HFFc6 (cell line): ENCODE measurements around the gene SLC22A31. TPM values are rescaled to one million over a fixed set of nuclear protein-coding genes. Genes with fewer than 3 reads are reported as not detected.

Experiments
- DNase-seq: peaks from one replicate; pipeline ENCODE4 v3.0.0-alpha.2; 2018
- H3K27ac Mint-ChIP-seq: 2 replicates; pipeline ENCODE4 v1.8.0; 2020; ENCODE audit warnings: mild to moderate bottlenecking, mixed read lengths
- H3K27me3 Mint-ChIP-seq: 2 replicates; pipeline ENCODE4 v1.8.0; 2021; ENCODE audit warnings: mild to moderate bottlenecking, moderate library complexity, mixed read lengths; ENCODE audit not compliant: insufficient read depth
- H3K36me3 Mint-ChIP-seq: 2 replicates; pipeline ENCODE4 v1.8.0; 2021; ENCODE audit warnings: low read depth, mixed read lengths
- H3K4me1 Mint-ChIP-seq: 2 replicates; pipeline ENCODE4 v1.8.0; 2020; ENCODE audit warnings: low read depth, mixed read lengths
- H3K4me3 Mint-ChIP-seq: 2 replicates; pipeline ENCODE4 v1.8.0; 2020; ENCODE audit warnings: mild to moderate bottlenecking, moderate library complexity, mixed read lengths
- H3K9me3 Mint-ChIP-seq: 2 replicates; pipeline ENCODE4 v1.8.0; 2020; ENCODE audit warnings: mild to moderate bottlenecking, mixed read lengths
- total RNA-seq, 6 experiments: library from RNA; stranded (reverse); fragmentation: NEBNext Ultra II Directional; extraction: Animal tissue kit (Norgen Biotek cat#: 25700); gene quantifications; 2 replicates in 1 of 6; 3 replicates in 5 of 6; pipeline ENCODE4 v1.2.3, GENCODE V29; 2021
- TF ChIP-seq, protein P1 (sequence below): fragments of 200-600 bp; sonication (generic); IDR thresholded peaks from 2 replicates; pipeline ENCODE4 v1.5.0; 2021; ENCODE audit warnings: antibody characterized with exemption, mild to moderate bottlenecking

SLC22A31 gene
- total RNA-seq, 6 experiments from 2014 or later: not detected

DNA sequence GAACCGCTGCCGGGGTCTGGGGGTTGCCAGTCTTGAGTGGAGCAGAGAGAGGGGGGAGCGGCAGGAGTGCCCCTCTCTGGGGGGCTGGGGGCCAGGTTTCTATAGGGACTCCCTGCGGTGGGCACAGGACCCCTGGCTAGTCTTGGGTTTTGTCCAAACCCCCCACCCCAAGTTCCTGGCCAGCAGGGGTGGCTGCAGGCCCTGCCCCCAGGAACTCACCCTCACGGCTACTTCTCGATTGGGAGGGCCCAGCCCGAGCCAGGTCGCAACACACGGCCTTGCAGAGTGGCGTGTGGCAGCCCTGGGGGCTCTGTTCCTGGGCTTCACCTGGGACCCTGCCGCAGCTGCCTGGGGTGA is 28.2 kb downstream of the SLC22A31 start:
- H3K4me3 Mint-ChIP-seq: no peak overlapping the region
- no peaks in the 10 kb centered on the region; the same call in 1 of the 2 replicates for H3K27me3 Mint-ChIP-seq
- DNase-seq: no peak
- H3K4me1 Mint-ChIP-seq: peaks cover 5% of the 10 kb centered on the region
- H3K27ac Mint-ChIP-seq: no peak overlapping the region
- TF ChIP-seq, protein P1, sequence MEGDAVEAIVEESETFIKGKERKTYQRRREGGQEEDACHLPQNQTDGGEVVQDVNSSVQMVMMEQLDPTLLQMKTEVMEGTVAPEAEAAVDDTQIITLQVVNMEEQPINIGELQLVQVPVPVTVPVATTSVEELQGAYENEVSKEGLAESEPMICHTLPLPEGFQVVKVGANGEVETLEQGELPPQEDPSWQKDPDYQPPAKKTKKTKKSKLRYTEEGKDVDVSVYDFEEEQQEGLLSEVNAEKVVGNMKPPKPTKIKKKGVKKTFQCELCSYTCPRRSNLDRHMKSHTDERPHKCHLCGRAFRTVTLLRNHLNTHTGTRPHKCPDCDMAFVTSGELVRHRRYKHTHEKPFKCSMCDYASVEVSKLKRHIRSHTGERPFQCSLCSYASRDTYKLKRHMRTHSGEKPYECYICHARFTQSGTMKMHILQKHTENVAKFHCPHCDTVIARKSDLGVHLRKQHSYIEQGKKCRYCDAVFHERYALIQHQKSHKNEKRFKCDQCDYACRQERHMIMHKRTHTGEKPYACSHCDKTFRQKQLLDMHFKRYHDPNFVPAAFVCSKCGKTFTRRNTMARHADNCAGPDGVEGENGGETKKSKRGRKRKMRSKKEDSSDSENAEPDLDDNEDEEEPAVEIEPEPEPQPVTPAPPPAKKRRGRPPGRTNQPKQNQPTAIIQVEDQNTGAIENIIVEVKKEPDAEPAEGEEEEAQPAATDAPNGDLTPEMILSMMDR: no peak
- H3K9me3 Mint-ChIP-seq: no peaks in the 10 kb centered on the region
- no peaks in the 10 kb centered on the region for H3K36me3 Mint-ChIP-seq

DNA sequence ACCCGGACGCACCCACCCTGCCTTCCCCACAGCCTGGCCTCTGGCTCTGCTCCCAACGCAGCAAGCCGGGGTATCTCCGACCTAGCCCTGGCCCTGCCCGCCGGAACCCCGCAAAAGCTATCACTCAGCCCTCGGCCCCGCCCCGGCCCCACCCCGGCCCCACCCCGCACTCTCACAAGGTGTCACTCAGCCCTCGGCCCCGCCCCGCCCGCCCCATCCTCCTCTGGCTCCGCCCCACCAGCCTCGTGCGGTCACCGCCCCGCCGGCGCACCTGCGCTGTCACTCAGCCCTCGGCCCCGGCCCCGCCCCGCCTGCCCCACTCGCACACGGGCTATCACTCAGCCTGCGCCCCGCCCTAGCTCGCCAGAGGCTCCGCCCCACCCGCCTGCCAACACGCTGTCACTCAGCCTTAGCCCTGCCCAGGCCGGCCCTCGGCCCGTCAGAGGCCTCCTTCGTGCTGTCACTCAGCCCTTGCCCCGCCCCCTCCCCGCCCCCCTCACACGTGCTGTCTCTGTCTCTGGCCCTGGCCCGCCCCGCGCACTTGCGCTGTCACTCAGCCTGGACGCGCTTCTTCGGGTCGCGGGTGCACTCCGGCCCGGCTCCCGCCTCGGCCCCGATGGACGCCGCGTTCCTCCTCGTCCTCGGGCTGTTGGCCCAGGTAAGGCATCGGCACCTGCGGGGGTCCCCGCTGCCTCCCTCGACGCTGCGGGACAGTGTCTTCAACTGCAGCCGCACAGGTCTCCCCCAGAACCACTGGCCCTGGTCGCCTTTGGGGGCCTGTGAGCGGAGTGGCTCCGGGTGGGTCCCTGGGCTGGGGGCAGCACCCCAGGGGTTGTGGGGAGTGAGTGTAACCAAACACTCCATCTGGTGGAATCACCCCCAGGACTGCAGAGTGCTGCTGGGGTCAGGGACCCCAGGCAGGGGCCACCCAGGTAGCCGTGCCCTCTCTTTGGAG is 28.8 kb downstream of the SLC22A31 start, which contains the start of gene CDH15:
Gene CDH15 (plus strand): TSS at position 533 of the 955 bp plus-strand sequence. CDS start 84 bp downstream, at position 617.
- peaks cover 5% of the 10 kb centered on the region for H3K4me1 Mint-ChIP-seq
- no peaks in the 10 kb centered on the region; the same call in 1 of the 2 replicates for H3K27me3 Mint-ChIP-seq
- H3K4me3 Mint-ChIP-seq: peak within 1 kb of the TSS; percentile 35; the same call in 1 of the 2 replicates
- no peaks in the 10 kb centered on the region for H3K36me3 Mint-ChIP-seq
- DNase-seq: peak; percentile 55
- no peaks in the 10 kb centered on the region for H3K9me3 Mint-ChIP-seq
- no peak within 1 kb of the TSS for H3K27ac Mint-ChIP-seq
- TF ChIP-seq, protein P1: no peak

DNA sequence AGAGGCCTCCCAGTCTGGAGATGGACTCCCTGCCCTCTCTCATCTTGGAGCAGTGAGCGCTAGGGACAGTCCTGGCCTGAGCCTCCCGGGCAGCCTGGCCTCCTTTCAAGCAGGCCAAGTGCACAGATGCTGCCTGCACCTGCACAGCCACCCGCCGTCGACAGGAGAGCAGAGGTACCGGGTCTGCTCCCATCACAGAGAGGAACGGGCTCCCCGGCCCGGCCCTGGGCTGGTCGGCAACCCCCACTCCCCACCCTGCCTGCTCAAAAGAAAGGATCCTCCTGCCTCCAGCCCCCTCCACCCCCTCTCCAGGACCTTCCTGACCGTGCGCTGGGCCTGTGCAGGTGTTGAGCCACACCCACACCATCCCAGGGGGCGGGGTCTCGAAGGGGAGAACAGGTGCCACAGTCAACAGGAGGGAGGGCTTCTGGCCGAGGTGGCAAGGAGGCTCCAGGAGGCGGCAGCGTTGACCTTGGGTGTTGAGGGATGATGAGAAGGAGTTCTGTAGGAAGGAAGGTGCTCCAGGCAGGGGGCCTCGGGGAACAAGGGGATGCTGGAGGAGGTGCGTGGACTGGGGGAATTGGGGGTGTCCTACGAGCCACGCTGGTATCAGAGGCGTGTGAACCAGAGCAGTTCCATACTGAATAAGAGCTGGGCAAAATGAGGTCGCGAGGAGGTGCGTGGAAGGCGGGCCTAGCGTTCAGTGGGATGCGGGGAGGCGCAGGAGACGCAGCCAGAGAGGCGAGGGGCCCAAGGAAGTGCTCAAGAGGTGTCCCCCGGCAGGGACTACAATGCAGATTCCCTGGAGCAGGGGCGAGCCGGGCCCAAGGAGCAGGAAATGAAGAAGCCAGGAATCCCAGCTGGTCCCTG is 29.8 kb downstream of the SLC22A31 start:
- H3K36me3 Mint-ChIP-seq: no peaks in the 10 kb centered on the region
- H3K27me3 Mint-ChIP-seq: peaks cover 2% of the 10 kb centered on the region; the same call in 1 of the 2 replicates
- H3K27ac Mint-ChIP-seq: no peak overlapping the region
- H3K4me3 Mint-ChIP-seq: peak overlapping the region; percentile 35; the same call in 1 of the 2 replicates
- H3K4me1 Mint-ChIP-seq: peaks cover 5% of the 10 kb centered on the region
- no peak for DNase-seq
- H3K9me3 Mint-ChIP-seq: no peaks in the 10 kb centered on the region
- TF ChIP-seq, protein P1: no peak

DNA sequence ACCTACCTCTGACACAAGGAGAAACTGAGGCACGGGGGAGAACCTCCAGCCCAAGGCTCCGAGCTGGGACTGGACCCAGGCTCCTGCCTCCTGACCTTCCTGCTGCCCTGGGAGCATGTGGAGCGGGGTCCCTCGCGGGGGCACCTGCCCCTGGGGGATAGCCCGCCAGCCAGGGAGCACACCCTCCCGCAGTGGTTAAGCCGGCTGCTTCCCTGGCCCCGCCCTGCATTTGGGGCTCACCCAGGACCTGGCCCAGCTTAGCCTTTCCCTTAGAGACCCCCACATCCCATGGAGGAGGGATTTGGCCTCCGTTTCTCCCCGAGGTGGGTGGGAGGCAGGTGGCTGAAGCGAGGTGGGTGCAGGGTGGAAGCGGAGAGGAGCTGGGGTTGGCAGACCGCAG is 30.6 kb downstream of the SLC22A31 start:
- no peak overlapping the region for H3K4me3 Mint-ChIP-seq
- peaks cover 3% of the 10 kb centered on the region for H3K27me3 Mint-ChIP-seq
- H3K36me3 Mint-ChIP-seq: no peaks in the 10 kb centered on the region
- no peaks in the 10 kb centered on the region for H3K9me3 Mint-ChIP-seq
- H3K4me1 Mint-ChIP-seq: peaks cover 5% of the 10 kb centered on the region
- TF ChIP-seq, protein P1: no peak
- DNase-seq: no peak
- H3K27ac Mint-ChIP-seq: no peak overlapping the region

DNA sequence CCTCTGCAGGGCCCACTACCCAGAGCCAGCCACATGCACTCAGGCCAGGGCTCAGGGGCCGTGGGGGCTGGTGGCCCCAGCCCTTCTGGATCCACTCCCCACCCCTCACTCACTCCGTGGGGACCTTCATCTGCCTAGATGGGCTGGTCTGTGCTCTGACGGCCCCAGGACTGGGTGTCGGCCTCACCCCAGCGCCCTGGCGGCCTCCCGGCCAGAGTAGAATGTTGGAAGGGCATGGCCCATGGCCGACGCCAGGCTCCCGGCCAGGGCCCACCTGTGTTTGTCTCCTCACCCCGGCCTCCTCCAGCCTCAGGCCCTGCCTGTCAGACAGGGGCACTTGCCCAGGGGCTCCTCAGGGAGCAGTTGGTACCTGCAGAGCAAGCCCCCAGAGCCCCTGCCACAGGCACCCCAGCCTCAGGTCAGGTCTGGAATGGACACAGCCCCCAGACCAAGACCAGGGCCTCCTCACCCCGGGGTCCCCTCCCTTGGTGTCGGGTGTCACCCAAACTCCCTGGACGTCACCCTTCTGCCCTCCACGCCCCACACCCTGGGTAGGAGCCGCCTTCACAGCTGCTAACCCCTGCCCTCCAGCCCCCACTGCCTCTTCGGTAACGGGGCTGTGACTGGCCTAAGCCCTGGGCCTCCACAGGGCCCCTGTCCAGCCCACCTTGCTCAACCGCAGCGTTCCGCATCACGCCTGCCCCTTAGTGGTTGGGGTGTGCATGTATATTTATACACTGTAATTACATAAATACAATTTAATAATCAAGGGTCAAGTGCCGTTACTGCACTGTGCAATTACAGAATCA is 31.8 kb downstream of the SLC22A31 start:
- TF ChIP-seq, protein P1: peak; percentile 47
- H3K4me3 Mint-ChIP-seq: no peak overlapping the region
- peaks cover 3% of the 10 kb centered on the region for H3K27me3 Mint-ChIP-seq
- peaks cover 14% of the 10 kb centered on the region for H3K4me1 Mint-ChIP-seq
- no peak for DNase-seq
- no peak overlapping the region for H3K27ac Mint-ChIP-seq
- H3K36me3 Mint-ChIP-seq: no peaks in the 10 kb centered on the region
- H3K9me3 Mint-ChIP-seq: no peaks in the 10 kb centered on the region
